ENCODE results near the gene SAP30BP.

SAP30BP gene

GRCh38 chr17:75692976-75693375, 25.8 kb downstream of the SAP30BP start:
- H3K27ac ChIP-seq (ENCODE audit: low read depth in 2 of 2, low read length in 2 of 2), result peak overlapping the region; percentile 9 to 16
- no peak overlapping the region for H3K9ac ChIP-seq (ENCODE audit: low read depth in 1 of 2, low read length in 2 of 2)
- no peak overlapping the region for H3K4me3 ChIP-seq (ENCODE audit: low read length in 2 of 2)
- no peaks in the 10 kb centered on the region for H3K27me3 ChIP-seq (ENCODE audit: control insufficient read depth in 2 of 2, insufficient read depth in 2 of 2, low read length in 2 of 2)
- peaks cover 31 to 45% of the 10 kb centered on the region in 2 donors for H3K4me1 ChIP-seq (ENCODE audit: control insufficient read depth in 2 of 2, insufficient read depth in 2 of 2, low read length in 2 of 2)
- no peaks in the 10 kb centered on the region for H3K9me3 ChIP-seq (ENCODE audit: control insufficient read depth in 2 of 2, low read length in 2 of 2)
- H3K36me3 ChIP-seq (ENCODE audit: control insufficient read depth in 2 of 2, insufficient read depth in 2 of 2, low read length in 2 of 2), result peaks cover 20 to 57% of the 10 kb centered on the region in 2 donors

GRCh38 chr17:75693500-75694481, 26.7 kb downstream of the SAP30BP start:
- peaks cover 20 to 51% of the 10 kb centered on the region in 2 donors for H3K36me3 ChIP-seq (ENCODE audit: control insufficient read depth in 2 of 2, insufficient read depth in 2 of 2, low read length in 2 of 2)
- H3K27ac ChIP-seq (ENCODE audit: low read depth in 2 of 2, low read length in 2 of 2), result peak overlapping the region; percentile 26 to 34
- peak overlapping the region in 1 of 2 donors; percentile 14 for H3K9ac ChIP-seq (ENCODE audit: low read depth in 1 of 2, low read length in 2 of 2)
- H3K4me3 ChIP-seq (ENCODE audit: low read length in 2 of 2), result no peak overlapping the region
- no peaks in the 10 kb centered on the region for H3K27me3 ChIP-seq (ENCODE audit: control insufficient read depth in 2 of 2, insufficient read depth in 2 of 2, low read length in 2 of 2)
- peaks cover 37 to 51% of the 10 kb centered on the region in 2 donors for H3K4me1 ChIP-seq (ENCODE audit: control insufficient read depth in 2 of 2, insufficient read depth in 2 of 2, low read length in 2 of 2)
- H3K9me3 ChIP-seq (ENCODE audit: control insufficient read depth in 2 of 2, low read length in 2 of 2), result no peaks in the 10 kb centered on the region

- H3K9ac ChIP-seq (ENCODE audit: low read depth in 1 of 2, low read length in 2 of 2), result no peak overlapping the region
- peak overlapping the region; percentile 34 to 93 for H3K27ac ChIP-seq (ENCODE audit: low read depth in 2 of 2, low read length in 2 of 2)
- no peak overlapping the region for H3K4me3 ChIP-seq (ENCODE audit: low read length in 2 of 2)
- H3K27me3 ChIP-seq (ENCODE audit: control insufficient read depth in 2 of 2, insufficient read depth in 2 of 2, low read length in 2 of 2), result no peaks in the 10 kb centered on the region
- H3K4me1 ChIP-seq (ENCODE audit: control insufficient read depth in 2 of 2, insufficient read depth in 2 of 2, low read length in 2 of 2), result peaks cover 38 to 52% of the 10 kb centered on the region in 2 donors
- peaks cover 20 to 51% of the 10 kb centered on the region in 2 donors for H3K36me3 ChIP-seq (ENCODE audit: control insufficient read depth in 2 of 2, insufficient read depth in 2 of 2, low read length in 2 of 2)
- H3K9me3 ChIP-seq (ENCODE audit: control insufficient read depth in 2 of 2, low read length in 2 of 2), result no peaks in the 10 kb centered on the region
Measured at GRCh38 chr17:75694536-75694935, 27.4 kb downstream of the SAP30BP start.

GRCh38 chr17:75695141-75695829, 28.1 kb downstream of the SAP30BP start:
- Histone ChIP-seq H3K9me3 (ENCODE audit: control insufficient read depth in 2 of 2, low read length in 2 of 2) (no peaks in the 10 kb centered on the region), H3K4me3 (ENCODE audit: low read length in 2 of 2) (no peak overlapping the region), H3K4me1 (ENCODE audit: control insufficient read depth in 2 of 2, insufficient read depth in 2 of 2, low read length in 2 of 2) (peaks cover 35 to 52% of the 10 kb centered on the region in 2 donors), H3K27ac (ENCODE audit: low read depth in 2 of 2, low read length in 2 of 2) (peak overlapping the region; percentile 93 to 95), H3K27me3 (ENCODE audit: control insufficient read depth in 2 of 2, insufficient read depth in 2 of 2, low read length in 2 of 2) (no peaks in the 10 kb centered on the region), H3K36me3 (ENCODE audit: control insufficient read depth in 2 of 2, insufficient read depth in 2 of 2, low read length in 2 of 2) (peaks cover 26 to 58% of the 10 kb centered on the region in 2 donors), H3K9ac (ENCODE audit: low read depth in 1 of 2, low read length in 2 of 2) (peak overlapping the region in 1 of 2 donors; percentile 43)

- Histone ChIP-seq H3K27ac (ENCODE audit: low read depth in 2 of 2, low read length in 2 of 2) (peak overlapping the region; percentile 93 to 95), H3K36me3 (ENCODE audit: control insufficient read depth in 2 of 2, insufficient read depth in 2 of 2, low read length in 2 of 2) (peaks cover 32 to 58% of the 10 kb centered on the region in 2 donors), H3K4me1 (ENCODE audit: control insufficient read depth in 2 of 2, insufficient read depth in 2 of 2, low read length in 2 of 2) (peaks cover 32 to 52% of the 10 kb centered on the region in 2 donors), H3K4me3 (ENCODE audit: low read length in 2 of 2) (no peak overlapping the region), H3K9ac (ENCODE audit: low read depth in 1 of 2, low read length in 2 of 2) (peak overlapping the region; percentile 43 to 54), H3K27me3 (ENCODE audit: control insufficient read depth in 2 of 2, insufficient read depth in 2 of 2, low read length in 2 of 2) (no peaks in the 10 kb centered on the region), H3K9me3 (ENCODE audit: control insufficient read depth in 2 of 2, low read length in 2 of 2) (no peaks in the 10 kb centered on the region)
Measured at GRCh38 chr17:75695830-75696271, 28.7 kb downstream of the SAP30BP start.

- no peaks in the 10 kb centered on the region for H3K27me3 ChIP-seq (ENCODE audit: control insufficient read depth in 2 of 2, insufficient read depth in 2 of 2, low read length in 2 of 2)
- peak overlapping the region in 1 of 2 donors; percentile 58 for H3K4me3 ChIP-seq (ENCODE audit: low read length in 2 of 2)
- H3K36me3 ChIP-seq (ENCODE audit: control insufficient read depth in 2 of 2, insufficient read depth in 2 of 2, low read length in 2 of 2), result peaks cover 39 to 58% of the 10 kb centered on the region in 2 donors
- no peaks in the 10 kb centered on the region for H3K9me3 ChIP-seq (ENCODE audit: control insufficient read depth in 2 of 2, low read length in 2 of 2)
- H3K9ac ChIP-seq (ENCODE audit: low read depth in 1 of 2, low read length in 2 of 2), result peak overlapping the region; percentile 48 to 86
- H3K27ac ChIP-seq (ENCODE audit: low read depth in 2 of 2, low read length in 2 of 2), result peak overlapping the region; percentile 93 to 95
- H3K4me1 ChIP-seq (ENCODE audit: control insufficient read depth in 2 of 2, insufficient read depth in 2 of 2, low read length in 2 of 2), result peaks cover 32 to 47% of the 10 kb centered on the region in 2 donors
Measured at GRCh38 chr17:75697651-75698291, 30.6 kb downstream of the SAP30BP start.

- H3K27ac ChIP-seq (ENCODE audit: low read depth in 2 of 2, low read length in 2 of 2), result peak overlapping the region; percentile 93 to 95
- H3K4me1 ChIP-seq (ENCODE audit: control insufficient read depth in 2 of 2, insufficient read depth in 2 of 2, low read length in 2 of 2), result peaks cover 32 to 40% of the 10 kb centered on the region in 2 donors
- peaks cover 40 to 59% of the 10 kb centered on the region in 2 donors for H3K36me3 ChIP-seq (ENCODE audit: control insufficient read depth in 2 of 2, insufficient read depth in 2 of 2, low read length in 2 of 2)
- no peaks in the 10 kb centered on the region for H3K9me3 ChIP-seq (ENCODE audit: control insufficient read depth in 2 of 2, low read length in 2 of 2)
- no peaks in the 10 kb centered on the region for H3K27me3 ChIP-seq (ENCODE audit: control insufficient read depth in 2 of 2, insufficient read depth in 2 of 2, low read length in 2 of 2)
- no peak overlapping the region for H3K4me3 ChIP-seq (ENCODE audit: low read length in 2 of 2)
- no peak overlapping the region for H3K9ac ChIP-seq (ENCODE audit: low read depth in 1 of 2, low read length in 2 of 2)
Measured at GRCh38 chr17:75698659-75699058, 31.5 kb downstream of the SAP30BP start.

- Histone ChIP-seq H3K36me3 (ENCODE audit: control insufficient read depth in 2 of 2, insufficient read depth in 2 of 2, low read length in 2 of 2) (peaks cover 57 to 65% of the 10 kb centered on the region in 2 donors), H3K9ac (ENCODE audit: low read depth in 1 of 2, low read length in 2 of 2) (no peak overlapping the region), H3K4me1 (ENCODE audit: control insufficient read depth in 2 of 2, insufficient read depth in 2 of 2, low read length in 2 of 2) (peaks cover 23 to 25% of the 10 kb centered on the region in 2 donors)
Measured at GRCh38 chr17:75701288-75701687, 34.1 kb downstream of the SAP30BP start.

GRCh38 chr17:75703191-75703590, 36.1 kb downstream of the SAP30BP start:
- Histone ChIP-seq H3K4me3 (ENCODE audit: low read length in 2 of 2) (no peak overlapping the region), H3K4me1 (ENCODE audit: control insufficient read depth in 2 of 2, insufficient read depth in 2 of 2, low read length in 2 of 2) (peaks cover 7 to 9% of the 10 kb centered on the region in 2 donors), H3K36me3 (ENCODE audit: control insufficient read depth in 2 of 2, insufficient read depth in 2 of 2, low read length in 2 of 2) (peaks cover 71 to 83% of the 10 kb centered on the region in 2 donors), H3K27ac (ENCODE audit: low read depth in 2 of 2, low read length in 2 of 2) (no peak overlapping the region), H3K9me3 (ENCODE audit: control insufficient read depth in 2 of 2, low read length in 2 of 2) (no peaks in the 10 kb centered on the region), H3K27me3 (ENCODE audit: control insufficient read depth in 2 of 2, insufficient read depth in 2 of 2, low read length in 2 of 2) (no peaks in the 10 kb centered on the region), H3K9ac (ENCODE audit: low read depth in 1 of 2, low read length in 2 of 2) (no peak overlapping the region)

More at GRCh38 chr17:75701288-75701687, 34.1 kb downstream of the SAP30BP start:
- no peak overlapping the region for H3K4me3 ChIP-seq (ENCODE audit: low read length in 2 of 2)
- peak overlapping the region; percentile 38 to 48 for H3K27ac ChIP-seq (ENCODE audit: low read depth in 2 of 2, low read length in 2 of 2)
- H3K9me3 ChIP-seq (ENCODE audit: control insufficient read depth in 2 of 2, low read length in 2 of 2), result no peaks in the 10 kb centered on the region
- no peaks in the 10 kb centered on the region for H3K27me3 ChIP-seq (ENCODE audit: control insufficient read depth in 2 of 2, insufficient read depth in 2 of 2, low read length in 2 of 2)
